ENCODE measurements around the gene LRRN4CL.
"Not testable (repeated sequence)": the region's sequence is repeated elsewhere in the genome, so short reads cannot be mapped to it uniquely, and the experiment has no call there.

Gene LRRN4CL

DNA sequence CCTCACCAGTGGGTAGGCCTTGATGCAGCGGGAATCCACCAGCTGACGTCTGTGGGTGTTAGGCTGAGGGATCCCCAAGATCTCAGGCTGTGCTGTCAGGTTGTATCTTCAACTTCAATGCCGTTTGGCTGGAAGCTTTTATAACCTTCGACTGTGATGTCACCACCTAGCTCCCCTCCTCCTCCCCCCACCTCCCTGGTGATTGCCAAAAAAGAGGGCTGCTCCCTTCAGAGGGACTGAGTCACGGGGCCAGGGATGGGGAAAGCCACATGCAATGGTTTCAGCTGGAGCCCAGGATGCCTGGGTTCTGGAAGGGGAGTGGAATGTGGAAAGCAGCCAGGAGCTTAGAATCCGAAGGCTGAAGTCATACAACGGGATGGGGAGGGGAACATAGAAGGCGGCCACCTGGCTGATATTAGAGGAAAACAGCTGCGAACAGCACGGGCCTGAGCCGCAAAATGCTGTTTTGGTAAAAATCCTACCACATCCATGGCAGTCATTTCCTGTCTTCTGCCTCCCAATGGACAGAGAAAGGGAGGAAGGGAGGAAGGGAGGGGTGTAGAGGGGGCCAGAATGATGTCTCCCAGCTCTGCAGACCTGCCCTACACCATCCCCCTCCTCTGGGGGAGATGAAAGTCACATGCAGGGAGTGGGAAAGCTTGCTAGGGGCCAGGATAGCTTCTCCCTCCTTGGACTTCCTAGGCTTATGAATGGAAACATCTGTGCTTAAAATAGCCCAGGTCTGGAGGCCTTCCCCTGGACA, at the start of gene LRRN4CL:
Gene LRRN4CL, minus strand, starts transcription at position 110 of the 763 bp plus-strand sequence. CDS start 1,022 bp downstream, outside the sequence.
- no peak for DNase-seq (ENCODE audit: low spot score)

DNA sequence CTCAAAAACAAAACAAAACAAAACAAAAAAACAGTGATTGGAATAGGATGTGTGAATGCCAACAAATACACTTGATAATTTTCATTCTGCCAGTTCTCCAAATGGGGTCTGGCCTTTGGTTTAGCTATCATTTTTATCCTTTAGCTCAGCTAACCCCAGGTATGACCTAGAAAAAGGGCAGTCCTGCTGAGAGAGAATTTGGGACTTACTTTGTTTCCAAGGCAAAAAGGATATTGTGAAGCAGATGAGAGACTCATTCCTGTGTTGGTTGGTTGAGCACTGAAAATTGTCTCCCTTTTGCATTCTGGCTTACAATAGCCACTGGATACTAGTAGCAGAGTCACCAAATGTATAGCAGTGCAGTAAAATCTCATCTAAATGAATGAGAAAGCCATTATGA, 47.9 kb upstream of the LRRN4CL start:
- DNase-seq (ENCODE audit: low spot score), result no peak

- no peak for DNase-seq (ENCODE audit: low spot score)
These were observed 43.5 kb upstream of the LRRN4CL start for GRCh38 chr11:62732830-62733229.

DNA sequence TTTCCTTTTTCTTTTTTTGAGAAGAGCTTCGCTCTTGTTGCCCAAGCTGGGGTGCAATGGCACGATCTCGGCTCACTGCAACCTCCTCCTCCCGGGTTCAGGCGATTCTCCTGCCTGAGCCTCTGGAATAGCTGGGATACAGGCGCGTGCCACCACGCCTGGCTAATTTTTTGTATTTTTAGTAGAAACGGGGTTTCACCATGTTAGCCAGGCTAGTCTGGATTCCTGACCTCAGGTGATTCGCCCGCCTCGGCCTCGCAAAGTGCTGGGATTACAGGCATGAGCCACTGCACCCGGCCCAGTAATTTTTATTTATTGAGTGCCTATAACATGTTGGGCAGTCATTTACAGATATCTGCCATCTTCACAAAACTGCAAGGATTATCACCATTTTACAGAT, 40.7 kb upstream of the LRRN4CL start:
- DNase-seq (ENCODE audit: low spot score), result not testable (repeated sequence)

GRCh38 chr11:62728171-62728988, 39.0 kb upstream of the LRRN4CL start, which contains the start of gene TTC9C:
TSS of gene TTC9C (plus strand) at chr11:62728486. CDS start at chr11:62728849, 363 bp downstream.
- peak; percentile 82 for DNase-seq (ENCODE audit: low spot score)

DNA sequence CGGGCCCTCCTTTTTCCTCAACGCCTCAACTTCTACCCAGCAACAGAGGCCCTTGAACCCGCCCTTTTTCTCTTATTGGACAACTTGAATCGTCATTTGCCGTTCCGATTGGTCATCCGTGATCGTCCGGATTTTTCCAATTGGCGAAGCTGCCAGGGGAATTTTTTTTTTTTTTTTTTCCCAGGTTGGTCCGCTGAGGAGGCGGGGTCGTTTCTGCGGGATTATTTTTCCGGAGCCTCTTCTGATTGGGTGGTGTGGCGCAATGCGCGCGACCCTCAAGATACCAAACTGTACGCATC, 38.5 kb upstream of the LRRN4CL start:
- DNase-seq (ENCODE audit: low spot score), result peak; percentile 79

GRCh38 chr11:62727165-62727871, 38.0 kb upstream of the LRRN4CL start, which contains the start of gene HNRNPUL2:
TSS of gene HNRNPUL2 (minus strand) at chr11:62727457. CDS start at chr11:62727156, 301 bp downstream.
- DNase-seq (ENCODE audit: low spot score), result peak; percentile 96

GRCh38 chr11:62726915-62727164, 37.5 kb upstream of the LRRN4CL start:
- no peak for DNase-seq (ENCODE audit: low spot score)

GRCh38 chr11:62726156-62726914, 37.0 kb upstream of the LRRN4CL start:
- DNase-seq (ENCODE audit: low spot score), result no peak

GRCh38 chr11:62725646-62726045, 36.3 kb upstream of the LRRN4CL start:
- no peak for DNase-seq (ENCODE audit: low spot score)

GRCh38 chr11:62724171-62724570, 34.8 kb upstream of the LRRN4CL start:
- DNase-seq (ENCODE audit: low spot score), result no peak

DNA sequence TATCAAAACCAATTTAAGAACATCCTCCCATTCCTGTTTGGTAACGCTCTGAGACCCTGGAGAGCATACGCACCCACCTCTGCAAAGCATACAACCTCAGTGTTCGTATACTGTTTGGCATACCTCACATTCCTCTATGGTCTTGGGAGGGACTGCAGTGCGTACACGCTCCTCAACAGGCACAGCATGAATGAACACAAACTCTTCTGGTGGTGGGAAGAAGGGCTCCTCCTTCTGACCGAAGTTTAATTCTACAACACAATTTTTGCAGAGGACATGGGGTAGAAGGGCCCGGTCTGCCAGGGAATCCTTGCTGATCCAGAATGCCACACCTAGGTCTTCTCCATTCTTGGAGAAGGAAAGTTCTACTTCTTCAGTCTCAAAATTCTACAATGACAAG, 32.7 kb upstream of the LRRN4CL start:
- no peak for DNase-seq (ENCODE audit: low spot score)

DNA sequence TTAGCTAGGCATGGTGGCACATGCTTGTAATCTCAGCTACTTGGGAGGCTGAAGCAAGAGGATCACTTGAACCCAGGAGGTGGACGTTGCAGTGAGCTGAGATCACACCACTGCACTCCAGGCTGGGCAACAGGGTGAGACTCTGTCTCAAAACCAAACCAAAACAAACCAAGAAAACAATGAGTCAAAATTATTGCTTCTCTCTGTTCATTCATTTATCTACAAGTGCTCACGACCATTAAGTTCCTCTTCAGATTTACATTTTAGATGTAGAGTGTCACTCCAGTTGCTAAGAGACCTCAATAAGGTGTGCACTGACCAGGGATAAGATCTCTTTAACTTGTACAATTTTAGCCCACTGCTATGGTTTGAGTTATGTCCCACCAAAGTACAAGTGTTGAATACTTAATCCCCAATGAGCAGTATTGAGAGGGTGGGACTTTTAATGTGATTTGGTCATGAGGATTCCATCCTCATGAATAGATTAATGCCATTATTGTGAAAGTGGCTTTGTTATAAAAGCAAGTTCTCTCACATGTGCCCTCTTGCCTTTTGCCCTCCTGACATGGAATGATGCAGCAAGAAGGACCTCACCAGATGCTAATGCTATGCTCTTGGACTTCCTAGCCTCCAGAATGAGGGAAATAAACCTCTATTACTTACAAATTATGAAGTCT, 30.1 kb upstream of the LRRN4CL start:
- no peak for DNase-seq (ENCODE audit: low spot score)

- DNase-seq (ENCODE audit: low spot score), result no peak
These were observed 27.5 kb upstream of the LRRN4CL start for GRCh38 chr11:62716816-62717215.

DNA sequence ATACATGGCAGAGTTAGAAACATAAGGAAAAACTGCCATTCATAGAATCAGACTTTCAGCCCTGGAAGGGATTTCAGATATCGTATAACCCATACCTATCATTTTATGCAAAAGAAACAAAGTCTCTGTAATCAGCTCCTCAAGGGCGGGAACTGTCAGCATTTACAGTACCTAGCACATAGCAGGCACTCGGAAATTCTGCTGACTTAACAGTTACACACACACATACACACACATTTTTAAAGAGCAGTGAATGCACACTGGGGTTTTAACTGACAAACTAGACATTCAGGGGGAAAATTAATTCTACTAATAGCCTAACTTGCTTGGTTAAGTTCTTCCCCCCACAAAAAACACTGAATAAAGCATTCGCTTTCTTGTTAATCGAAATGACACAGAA, 26.9 kb upstream of the LRRN4CL start:
- DNase-seq (ENCODE audit: low spot score), result no peak

DNA sequence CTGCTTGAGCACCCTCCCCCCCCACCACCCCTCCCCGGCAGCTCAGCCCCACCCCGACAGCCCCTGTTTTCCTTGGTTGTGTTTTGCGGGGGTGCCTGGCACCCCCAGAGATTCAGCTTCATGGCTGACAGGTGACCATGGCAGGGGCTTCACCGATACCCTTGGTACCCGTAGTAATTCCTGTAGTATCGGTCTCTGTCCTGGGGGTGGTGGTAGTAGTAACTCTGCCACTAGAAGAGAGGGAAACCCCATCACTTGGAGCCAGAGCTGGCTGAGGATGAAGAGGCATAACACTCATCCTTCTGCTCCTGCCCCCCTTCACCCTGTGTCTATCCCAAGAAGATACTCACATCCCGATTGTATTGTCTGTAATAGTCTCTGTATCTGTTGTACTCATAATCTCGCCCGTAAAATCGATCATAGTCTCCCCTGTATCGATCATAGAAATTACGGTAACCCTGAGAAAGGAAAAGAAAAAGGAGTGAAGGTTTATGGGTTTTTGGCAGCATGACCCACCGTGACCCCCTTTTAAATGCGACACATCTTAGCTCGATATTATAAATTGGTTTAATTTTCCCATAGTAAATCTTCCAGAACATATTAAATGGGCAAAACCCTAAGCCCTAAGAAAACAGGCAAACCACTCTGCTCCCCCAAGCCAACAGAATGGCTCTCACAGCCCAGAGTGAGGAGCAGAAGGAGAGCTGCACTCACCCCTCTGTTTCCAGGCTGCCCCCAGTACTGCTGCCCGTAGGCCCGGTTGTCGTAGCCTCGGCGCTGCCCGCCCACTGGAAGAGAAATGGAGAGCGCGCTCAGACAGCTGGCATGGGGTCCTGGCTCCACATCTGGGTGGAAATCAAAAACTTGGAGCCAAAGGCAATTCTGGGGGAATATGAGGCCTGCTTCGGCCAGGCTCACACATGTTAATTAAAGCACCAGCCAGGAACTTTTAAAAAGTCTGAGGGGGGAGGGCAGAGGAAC, 26.1 kb upstream of the LRRN4CL start:
- DNase-seq (ENCODE audit: low spot score), result no peak

- no peak for DNase-seq (ENCODE audit: low spot score)
These were observed 24.0 kb upstream of the LRRN4CL start for GRCh38 chr11:62713343-62713742.

GRCh38 chr11:62712861-62713260, 23.5 kb upstream of the LRRN4CL start:
- DNase-seq (ENCODE audit: low spot score), result no peak

GRCh38 chr11:62712276-62712812, 23.0 kb upstream of the LRRN4CL start:
- DNase-seq (ENCODE audit: low spot score), result no peak

GRCh38 chr11:62710001-62710345, 20.6 kb upstream of the LRRN4CL start:
- no peak for DNase-seq (ENCODE audit: low spot score)
